ENCODE measurements around the gene AKT1.

GRCh38 chr14:104739026-104739425 is 56.5 kb downstream of the AKT1 start:
- TF ChIP-seq, protein P1, sequence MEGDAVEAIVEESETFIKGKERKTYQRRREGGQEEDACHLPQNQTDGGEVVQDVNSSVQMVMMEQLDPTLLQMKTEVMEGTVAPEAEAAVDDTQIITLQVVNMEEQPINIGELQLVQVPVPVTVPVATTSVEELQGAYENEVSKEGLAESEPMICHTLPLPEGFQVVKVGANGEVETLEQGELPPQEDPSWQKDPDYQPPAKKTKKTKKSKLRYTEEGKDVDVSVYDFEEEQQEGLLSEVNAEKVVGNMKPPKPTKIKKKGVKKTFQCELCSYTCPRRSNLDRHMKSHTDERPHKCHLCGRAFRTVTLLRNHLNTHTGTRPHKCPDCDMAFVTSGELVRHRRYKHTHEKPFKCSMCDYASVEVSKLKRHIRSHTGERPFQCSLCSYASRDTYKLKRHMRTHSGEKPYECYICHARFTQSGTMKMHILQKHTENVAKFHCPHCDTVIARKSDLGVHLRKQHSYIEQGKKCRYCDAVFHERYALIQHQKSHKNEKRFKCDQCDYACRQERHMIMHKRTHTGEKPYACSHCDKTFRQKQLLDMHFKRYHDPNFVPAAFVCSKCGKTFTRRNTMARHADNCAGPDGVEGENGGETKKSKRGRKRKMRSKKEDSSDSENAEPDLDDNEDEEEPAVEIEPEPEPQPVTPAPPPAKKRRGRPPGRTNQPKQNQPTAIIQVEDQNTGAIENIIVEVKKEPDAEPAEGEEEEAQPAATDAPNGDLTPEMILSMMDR (conservative IDR thresholded peaks at IDR 0.05) = no peak
- no peak for TF ChIP-seq ZFX (IDR thresholded peaks at IDR 0.05)
